ENCODE results near the gene CHCHD6.

- TF ChIP-seq CTCF (IDR thresholded peaks at IDR 0.05; ENCODE audit: borderline replicate concordance, extremely low read depth, low read length, poor library complexity, severe bottlenecking) (no peak), EZH2 (IDR thresholded peaks at IDR 0.05; ENCODE audit: borderline replicate concordance, low read depth, low read length, severe bottlenecking) (no peak)
Measured at GRCh38 chr3:126921085-126921824, 217.2 kb downstream of the CHCHD6 start.

Measured in DND-41 (cell line).